HepG2 (cell line): ENCODE measurements around the gene BBIP1. TPM values are rescaled to one million over a fixed set of nuclear protein-coding genes. Genes with fewer than 3 reads are reported as not detected.

Experiments used
- ATRX ChIP-seq: sonication (generic); formaldehyde crosslinking; IDR thresholded peaks from 2 replicates; pipeline ENCODE4 v1.4.0; 2020; ENCODE audit warnings: missing genetic modification reagents, borderline replicate concordance
- CREM ChIP-seq, 2 experiments: sonication (generic) in 1 of 2; formaldehyde crosslinking in 1 of 2; IDR thresholded peaks; 2 replicates each; pipeline versions ENCODE4 v1.4.0 to v1.6.1; 2016 to 2020; ENCODE audit warnings: antibody characterized with exemption in 1 of 2, mild to moderate bottlenecking in 1 of 2, missing genetic modification reagents in 1 of 2
- ELF1 ChIP-seq: sonication (generic); formaldehyde crosslinking; IDR thresholded peaks from 2 replicates; pipeline ENCODE4 v1.4.0; 2020; ENCODE audit warnings: missing genetic modification reagents
- SALL1 ChIP-seq: sonication (generic); formaldehyde crosslinking; IDR thresholded peaks from 2 replicates; pipeline ENCODE4 v1.8.0; 2022; ENCODE audit warnings: mild to moderate bottlenecking, missing genetic modification reagents
- SOX13 ChIP-seq, 3 experiments: fragments of 450-650 bp in 1 of 3; sonication (generic) in 1 of 3; formaldehyde crosslinking in 1 of 3; IDR thresholded peaks in 2 of 3; conservative IDR thresholded peaks in 1 of 3; 2 replicates each; pipeline versions ENCODE4 v1.5.0 to v1.6.1; 2016 to 2020; ENCODE audit warnings: antibody characterized with exemption in 1 of 3, mild to moderate bottlenecking in 1 of 3, missing compliant biosample characterization in 1 of 3, missing genetic modification reagents in 1 of 3, moderate library complexity in 1 of 3
- SOX6 ChIP-seq, 2 experiments: fragments of 450-650 bp in 1 of 2; sonication (generic) in 1 of 2; formaldehyde crosslinking in 1 of 2; IDR thresholded peaks; 2 replicates each; pipeline versions ENCODE4 v1.4.0 to v1.6.1; 2017 to 2020; ENCODE audit warnings: antibody characterized with exemption in 1 of 2, mild to moderate bottlenecking in 1 of 2, missing genetic modification reagents in 1 of 2
- SP4 ChIP-seq: sonication (generic); formaldehyde crosslinking; IDR thresholded peaks from 2 replicates; pipeline ENCODE4 v1.8.1; 2023; ENCODE audit warnings: mild to moderate bottlenecking, missing genetic modification reagents
- ZEB1 ChIP-seq: IDR thresholded peaks from 2 replicates; pipeline ENCODE4 v1.6.1; 2012; ENCODE audit warnings: mild to moderate bottlenecking, low read depth, inconsistent platforms; ENCODE audit not compliant: insufficient replicate concordance
- ZFY ChIP-seq: sonication (generic); formaldehyde crosslinking; IDR thresholded peaks from 2 replicates; pipeline ENCODE4 v1.4.0; 2020; ENCODE audit warnings: missing genetic modification reagents
- ZMYM4 ChIP-seq: sonication (generic); formaldehyde crosslinking; IDR thresholded peaks from 2 replicates; pipeline ENCODE4 v1.8.1; 2023; ENCODE audit warnings: mild to moderate bottlenecking, missing genetic modification reagents
- ZNF430 ChIP-seq: sonication (generic); formaldehyde crosslinking; IDR thresholded peaks from 2 replicates; pipeline ENCODE4 v1.9.0; 2021; ENCODE audit warnings: mild to moderate bottlenecking, missing genetic modification reagents
- ZNF598 ChIP-seq: sonication (generic); formaldehyde crosslinking; IDR thresholded peaks from 2 replicates; pipeline ENCODE4 v1.5.1; 2020; ENCODE audit warnings: mild to moderate bottlenecking, missing genetic modification reagents, borderline replicate concordance
- ZNF607 ChIP-seq: sonication (generic); formaldehyde crosslinking; IDR thresholded peaks from 2 replicates; pipeline ENCODE4 v1.5.1; 2020; ENCODE audit warnings: missing genetic modification reagents, mild to moderate bottlenecking, borderline replicate concordance
- ZNF850 ChIP-seq: sonication (generic); formaldehyde crosslinking; conservative IDR thresholded peaks from 2 replicates; pipeline ENCODE4 v1.9.0; 2021; ENCODE audit warnings: mild to moderate bottlenecking, missing genetic modification reagents
- ZSCAN21 ChIP-seq: sonication (generic); formaldehyde crosslinking; IDR thresholded peaks from 2 replicates; pipeline ENCODE4 v1.8.0; 2022; ENCODE audit warnings: mild to moderate bottlenecking, missing genetic modification reagents, moderate library complexity, borderline replicate concordance
- polyA plus RNA-seq, 8 experiments: library from polyadenylated mRNA; depleted of rRNA in 3 of 8; stranded (reverse) in 7 of 8; unstranded in 1 of 8; fragments of >200 nt; fragmentation: Illumina TruSeq in 4 of 8; extraction: Trizol in 4 of 8; gene quantifications; 2 replicates each; pipeline versions ENCODE4 v1.2.1 to v1.2.3, GENCODE V29; 2011 to 2016; ENCODE audit warnings: low read depth in 4 of 8, missing spikeins in 1 of 8, mixed read lengths in 1 of 8; ENCODE audit not compliant: insufficient read depth in 1 of 8
- total RNA-seq, 5 experiments: library from RNA; depleted of rRNA; stranded (reverse); fragments of >200 nt; fragmentation: Illumina TruSeq; extraction: Trizol; gene quantifications; 2 replicates each; pipeline ENCODE4 v1.2.3, GENCODE V29; 2016; ENCODE audit warnings: low read depth in 1 of 5
- TF ChIP-seq, protein P1 (sequence below): sonication (generic); formaldehyde crosslinking; IDR thresholded peaks from one replicate; pipeline ENCODE4 v1.5.1; 2020; ENCODE audit warnings: mild to moderate bottlenecking, missing genetic modification reagents; ENCODE audit errors: not compliant biosample characterization
- TF ChIP-seq, protein P2 (sequence below): IDR thresholded peaks from 2 replicates; pipeline ENCODE4 v1.6.1; 2012; ENCODE audit warnings: inconsistent platforms
- TF ChIP-seq, protein P3 (sequence below): sonication (generic); formaldehyde crosslinking; IDR thresholded peaks from 2 replicates; pipeline ENCODE4 v1.5.0; 2020; ENCODE audit warnings: mild to moderate bottlenecking, low read depth, missing genetic modification reagents, borderline replicate concordance

Gene BBIP1
- total and polyA plus RNA-seq, 2 of the 13 experiments (the other 11 are each of a cell fraction or from before 2014, with no cell fraction given) = 18.3 to 24.1 TPM

DNA sequence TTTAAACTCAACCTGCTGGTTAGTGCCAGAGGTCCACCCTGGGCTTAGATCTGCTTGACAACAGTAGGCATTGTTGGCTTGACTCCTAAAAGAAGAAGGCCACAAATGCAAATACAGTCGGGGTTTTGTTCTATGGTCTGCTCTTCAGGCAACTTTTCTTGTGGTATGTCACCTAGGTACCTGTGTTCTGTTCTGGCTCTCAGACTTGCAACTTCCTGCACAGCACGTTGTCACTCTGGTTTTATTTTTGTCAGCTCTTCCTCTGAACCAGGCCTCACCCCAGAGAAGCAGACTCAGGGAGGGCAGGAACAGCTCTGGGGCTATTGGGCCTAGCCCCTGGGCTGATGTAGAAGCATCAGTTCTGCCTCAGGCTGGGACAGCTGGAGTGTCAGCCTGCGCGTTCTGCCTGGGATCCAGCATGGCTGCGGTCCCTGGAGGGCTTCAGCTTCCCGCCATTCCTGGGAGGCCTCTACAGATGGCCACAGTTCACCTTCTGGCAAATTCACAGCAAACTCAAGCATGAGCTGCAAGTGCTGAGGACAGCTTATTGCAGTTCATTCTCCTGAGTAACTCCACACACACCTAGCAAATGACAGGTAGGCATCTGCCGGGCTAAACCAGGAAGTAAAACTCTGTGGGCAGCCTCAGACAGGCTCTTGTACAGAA is 58.3 kb downstream of the BBIP1 start (continued):
- TF ChIP-seq, protein P1, sequence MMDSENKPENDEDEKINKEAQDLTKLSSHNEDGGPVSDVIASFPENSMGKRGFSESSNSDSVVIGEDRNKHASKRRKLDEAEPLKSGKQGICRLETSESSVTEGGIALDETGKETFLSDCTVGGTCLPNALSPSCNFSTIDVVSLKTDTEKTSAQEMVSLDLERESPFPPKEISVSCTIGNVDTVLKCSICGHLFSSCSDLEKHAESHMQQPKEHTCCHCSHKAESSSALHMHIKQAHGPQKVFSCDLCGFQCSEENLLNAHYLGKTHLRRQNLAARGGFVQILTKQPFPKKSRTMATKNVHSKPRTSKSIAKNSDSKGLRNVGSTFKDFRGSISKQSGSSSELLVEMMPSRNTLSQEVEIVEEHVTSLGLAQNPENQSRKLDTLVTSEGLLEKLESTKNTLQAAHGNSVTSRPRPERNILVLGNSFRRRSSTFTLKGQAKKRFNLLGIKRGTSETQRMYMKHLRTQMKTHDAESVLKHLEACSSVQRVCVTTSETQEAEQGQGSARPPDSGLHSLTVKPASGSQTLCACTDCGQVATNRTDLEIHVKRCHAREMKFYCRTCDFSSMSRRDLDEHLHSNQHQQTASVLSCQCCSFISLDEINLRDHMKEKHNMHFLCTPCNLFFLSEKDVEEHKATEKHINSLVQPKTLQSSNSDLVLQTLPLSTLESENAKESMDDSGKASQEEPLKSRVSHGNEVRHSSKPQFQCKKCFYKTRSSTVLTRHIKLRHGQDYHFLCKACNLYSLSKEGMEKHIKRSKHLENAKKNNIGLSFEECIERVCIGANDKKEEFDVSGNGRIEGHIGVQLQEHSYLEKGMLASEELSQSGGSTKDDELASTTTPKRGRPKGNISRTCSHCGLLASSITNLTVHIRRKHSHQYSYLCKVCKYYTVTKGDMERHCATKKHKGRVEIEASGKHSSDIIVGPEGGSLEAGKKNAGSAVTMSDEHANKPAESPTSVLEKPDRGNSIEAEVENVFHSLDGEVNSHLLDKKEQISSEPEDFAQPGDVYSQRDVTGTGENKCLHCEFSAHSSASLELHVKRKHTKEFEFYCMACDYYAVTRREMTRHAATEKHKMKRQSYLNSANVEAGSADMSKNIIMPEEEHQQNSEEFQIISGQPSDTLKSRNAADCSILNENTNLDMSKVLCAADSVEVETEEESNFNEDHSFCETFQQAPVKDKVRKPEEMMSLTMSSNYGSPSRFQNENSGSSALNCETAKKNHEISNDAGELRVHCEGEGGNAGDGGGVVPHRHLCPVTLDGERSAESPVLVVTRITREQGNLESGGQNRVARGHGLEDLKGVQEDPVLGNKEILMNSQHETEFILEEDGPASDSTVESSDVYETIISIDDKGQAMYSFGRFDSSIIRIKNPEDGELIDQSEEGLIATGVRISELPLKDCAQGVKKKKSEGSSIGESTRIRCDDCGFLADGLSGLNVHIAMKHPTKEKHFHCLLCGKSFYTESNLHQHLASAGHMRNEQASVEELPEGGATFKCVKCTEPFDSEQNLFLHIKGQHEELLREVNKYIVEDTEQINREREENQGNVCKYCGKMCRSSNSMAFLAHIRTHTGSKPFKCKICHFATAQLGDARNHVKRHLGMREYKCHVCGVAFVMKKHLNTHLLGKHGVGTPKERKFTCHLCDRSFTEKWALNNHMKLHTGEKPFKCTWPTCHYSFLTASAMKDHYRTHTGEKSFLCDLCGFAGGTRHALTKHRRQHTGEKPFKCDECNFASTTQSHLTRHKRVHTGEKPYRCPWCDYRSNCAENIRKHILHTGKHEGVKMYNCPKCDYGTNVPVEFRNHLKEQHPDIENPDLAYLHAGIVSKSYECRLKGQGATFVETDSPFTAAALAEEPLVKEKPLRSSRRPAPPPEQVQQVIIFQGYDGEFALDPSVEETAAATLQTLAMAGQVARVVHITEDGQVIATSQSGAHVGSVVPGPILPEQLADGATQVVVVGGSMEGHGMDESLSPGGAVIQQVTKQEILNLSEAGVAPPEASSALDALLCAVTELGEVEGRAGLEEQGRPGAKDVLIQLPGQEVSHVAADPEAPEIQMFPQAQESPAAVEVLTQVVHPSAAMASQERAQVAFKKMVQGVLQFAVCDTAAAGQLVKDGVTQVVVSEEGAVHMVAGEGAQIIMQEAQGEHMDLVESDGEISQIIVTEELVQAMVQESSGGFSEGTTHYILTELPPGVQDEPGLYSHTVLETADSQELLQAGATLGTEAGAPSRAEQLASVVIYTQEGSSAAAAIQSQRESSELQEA (CRISPR knock-in tag) = peak; percentile 32
- TF ChIP-seq, protein P2, sequence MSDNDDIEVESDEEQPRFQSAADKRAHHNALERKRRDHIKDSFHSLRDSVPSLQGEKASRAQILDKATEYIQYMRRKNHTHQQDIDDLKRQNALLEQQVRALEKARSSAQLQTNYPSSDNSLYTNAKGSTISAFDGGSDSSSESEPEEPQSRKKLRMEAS = peak; percentile 59; the same call in 1 of the 2 replicates
- TF ChIP-seq ZNF607 (CRISPR knock-in tag) (0 out of 2 replicates have a peak, but pooled peaks have one; percentile 27), ZNF598 (peak; percentile 72; the same call in 1 of the 2 replicates), SOX6 (IDR thresholded peaks at IDR 0.05) (no peak), SOX6 (CRISPR knock-in tag; IDR thresholded peaks at IDR 0.05) (0 out of 2 replicates have a peak, but pooled peaks have one; percentile 14), CREM (IDR thresholded peaks at IDR 0.05) (no peak), CREM (CRISPR knock-in tag; IDR thresholded peaks at IDR 0.05) (no peak), ZNF430 (CRISPR knock-in tag) (no peak), ZFY (CRISPR knock-in tag) (peak; percentile 55; the same call in 1 of the 2 replicates), ATRX (CRISPR knock-in tag) (no peak), ZNF850 (CRISPR knock-in tag) (no peak), SALL1 (peak; percentile 16; the same call in 1 of the 2 replicates), ZEB1 (no peak), SOX13 (IDR thresholded peaks at IDR 0.05) (no peak), SOX13 (CRISPR knock-in tag; conservative IDR thresholded peaks at IDR 0.05 in 1 of 2, IDR thresholded peaks at IDR 0.05 in 1 of 2) (peak in 1 of 2 experiments; percentile 41; a peak in 1 of 4 replicates), ZSCAN21 (CRISPR knock-in tag) (0 out of 2 replicates have a peak, but pooled peaks have one; percentile 28), ZMYM4 (CRISPR knock-in tag) (peak; percentile 23; the same call in 1 of the 2 replicates), ELF1 (peak; percentile 32; the same call in 1 of the 2 replicates), SP4 (CRISPR knock-in tag) (0 out of 2 replicates have a peak, but pooled peaks have one; percentile 40)
- TF ChIP-seq, protein P3, sequence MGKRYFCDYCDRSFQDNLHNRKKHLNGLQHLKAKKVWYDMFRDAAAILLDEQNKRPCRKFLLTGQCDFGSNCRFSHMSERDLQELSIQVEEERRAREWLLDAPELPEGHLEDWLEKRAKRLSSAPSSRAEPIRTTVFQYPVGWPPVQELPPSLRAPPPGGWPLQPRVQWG (CRISPR knock-in tag) = no peak
